Calu3 (cell line): Measurements from ENCODE around the gene KLC1. TPM values are rescaled to one million over a fixed set of nuclear protein-coding genes. Genes with fewer than 3 reads are reported as not detected.

Experiments used
- BruUV-seq: library from RNA; stranded (reverse); fragments of 400-500 nt; replicated peaks from 2 replicates; lab custom pipeline; 2021; lab: Mats Ljungman, UMichigan
- CTCF ChIA-PET: fragments of 300-600 bp; sonication (Branson Sonifier 250); formaldehyde crosslinking; loops from one replicate; lab custom pipeline; 2022; ENCODE audit warnings: antibody characterized with exemption; lab: Charles Lee
- DNase-seq: peaks from one replicate; pipeline ENCODE4 v3.0.0; 2022
- H3K27ac Mint-ChIP-seq: one replicate; pipeline ENCODE4 v1.8.0; 2022; ENCODE audit warnings: mixed read lengths; ENCODE audit not compliant: unreplicated experiment
- H3K27me3 Mint-ChIP-seq: one replicate; pipeline ENCODE4 v1.8.0; 2022; ENCODE audit warnings: mixed read lengths; ENCODE audit not compliant: unreplicated experiment
- H3K36me3 Mint-ChIP-seq: one replicate; pipeline ENCODE4 v1.8.0; 2022; ENCODE audit warnings: mild to moderate bottlenecking, moderate library complexity, mixed read lengths; ENCODE audit not compliant: insufficient read depth, unreplicated experiment
- H3K4me1 Mint-ChIP-seq: one replicate; pipeline ENCODE4 v1.8.0; 2022; ENCODE audit warnings: mild to moderate bottlenecking, low read depth, mixed read lengths; ENCODE audit not compliant: unreplicated experiment
- H3K4me3 Mint-ChIP-seq: one replicate; pipeline ENCODE4 v1.8.0; 2022; ENCODE audit warnings: mild to moderate bottlenecking, low read depth, moderate library complexity, mixed read lengths; ENCODE audit not compliant: unreplicated experiment
- H3K9me3 Mint-ChIP-seq: one replicate; pipeline ENCODE4 v1.8.0; 2022; ENCODE audit warnings: low read depth, mixed read lengths; ENCODE audit not compliant: unreplicated experiment
- CTCF ChIP-seq: fragments of 200-600 bp; IDR thresholded peaks from one replicate; pipeline ENCODE4 v1.8.0; 2022; ENCODE audit warnings: antibody characterized with exemption; ENCODE audit not compliant: unreplicated experiment
- intact Hi-C: fragments of 100-400 bp; cut with micrococcal nuclease; formaldehyde crosslinking; loops from one replicate; pipeline ENCODE4 v1.10.0; 2022; ENCODE audit not compliant: unreplicated experiment
- total RNA-seq: library from RNA; stranded (reverse); gene quantifications from 2 replicates; pipeline ENCODE4 v1.2.3, GENCODE V29; 2022

Gene KLC1
- total RNA-seq, 1 experiment from 2014 or later = 124 TPM

- H3K4me3 Mint-ChIP-seq = no peak overlapping the region
- CTCF ChIA-PET = no interaction called here
- no peaks in the 10 kb centered on the region for H3K4me1 Mint-ChIP-seq
- intact Hi-C loops = no loop called here
- peaks cover 66% of the 10 kb centered on the region for H3K36me3 Mint-ChIP-seq
- no peak for TF ChIP-seq CTCF
- no peak overlapping the region for H3K27ac Mint-ChIP-seq
- DNase-seq = no peak
- no peaks in the 10 kb centered on the region for H3K9me3 Mint-ChIP-seq
- no peaks in the 10 kb centered on the region for H3K27me3 Mint-ChIP-seq
- BruUV-seq = no TSS peak
Observed at GRCh38 chr14:103667671-103668070, 38.7 kb downstream of the KLC1 start.

- no peaks in the 10 kb centered on the region for H3K27me3 Mint-ChIP-seq
- CTCF ChIA-PET = no interaction called here
- BruUV-seq = no TSS peak
Observed at GRCh38 chr14:103668117-103668516, 39.1 kb downstream of the KLC1 start.

GRCh38 chr14:103669370-103669769 is 40.4 kb downstream of the KLC1 start:
- TF ChIP-seq CTCF = no peak
- Mint-ChIP-seq H3K27ac (no peak overlapping the region), H3K9me3 (no peaks in the 10 kb centered on the region), H3K36me3 (peaks cover 59% of the 10 kb centered on the region), H3K27me3 (no peaks in the 10 kb centered on the region), H3K4me1 (no peaks in the 10 kb centered on the region), H3K4me3 (no peak overlapping the region)
- no TSS peak for BruUV-seq
- DNase-seq = no peak
- intact Hi-C loops = no loop called here
- CTCF ChIA-PET = no interaction called here

More at GRCh38 chr14:103668117-103668516, 39.1 kb downstream of the KLC1 start:
- H3K4me3 Mint-ChIP-seq = no peak overlapping the region
- no peaks in the 10 kb centered on the region for H3K9me3 Mint-ChIP-seq
- H3K36me3 Mint-ChIP-seq = peaks cover 62% of the 10 kb centered on the region
- DNase-seq = no peak
- no peaks in the 10 kb centered on the region for H3K4me1 Mint-ChIP-seq
- TF ChIP-seq CTCF = no peak
- H3K27ac Mint-ChIP-seq = no peak overlapping the region
- intact Hi-C loops = no loop called here

- Mint-ChIP-seq H3K36me3 (peaks cover 54% of the 10 kb centered on the region), H3K4me1 (no peaks in the 10 kb centered on the region), H3K27me3 (no peaks in the 10 kb centered on the region), H3K9me3 (no peaks in the 10 kb centered on the region), H3K27ac (peak overlapping the region; percentile 11), H3K4me3 (no peak overlapping the region)
- intact Hi-C loops = loop anchor here (10.0 kb wide), 1 partner anchor 97 kb away; no protein-coding TSS in a partner anchor
- BruUV-seq = no TSS peak
- TF ChIP-seq CTCF = no peak
- CTCF ChIA-PET = no interaction called here
- DNase-seq = no peak
Observed at GRCh38 chr14:103671911-103672310, 42.9 kb downstream of the KLC1 start.
